ENCODE data around the gene SMAD2.
"Not testable (repeated sequence)": the region's sequence is repeated elsewhere in the genome, so short reads cannot be mapped to it uniquely, and the experiment has no call there.

Gene SMAD2

GRCh38 chr18:47790036-47790435 lies 140.4 kb downstream of the SMAD2 start:
- DNase-seq, result no peak

DNA sequence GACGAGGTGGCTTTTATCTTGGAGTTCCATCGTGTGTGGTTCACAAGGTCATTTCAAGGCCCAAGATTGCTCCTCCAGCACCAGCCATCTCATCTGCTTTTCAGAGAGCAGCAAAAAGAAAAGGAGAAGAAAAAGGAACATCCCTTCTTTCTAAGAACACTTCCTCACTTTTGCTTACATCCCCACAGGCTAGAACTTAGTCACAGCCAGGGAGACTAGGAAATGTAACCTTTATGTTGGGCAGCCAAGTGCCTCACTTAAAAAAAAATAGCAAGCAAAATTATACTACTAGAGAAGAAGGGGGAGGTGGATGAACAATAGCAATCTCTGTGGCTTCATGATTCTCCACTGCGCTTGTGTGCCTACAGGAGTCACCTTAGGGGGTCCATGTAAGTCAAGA lies 141.8 kb downstream of the SMAD2 start:
- no peak for DNase-seq

GRCh38 chr18:47781561-47781960 lies 148.9 kb downstream of the SMAD2 start:
- DNase-seq, result no peak

DNA sequence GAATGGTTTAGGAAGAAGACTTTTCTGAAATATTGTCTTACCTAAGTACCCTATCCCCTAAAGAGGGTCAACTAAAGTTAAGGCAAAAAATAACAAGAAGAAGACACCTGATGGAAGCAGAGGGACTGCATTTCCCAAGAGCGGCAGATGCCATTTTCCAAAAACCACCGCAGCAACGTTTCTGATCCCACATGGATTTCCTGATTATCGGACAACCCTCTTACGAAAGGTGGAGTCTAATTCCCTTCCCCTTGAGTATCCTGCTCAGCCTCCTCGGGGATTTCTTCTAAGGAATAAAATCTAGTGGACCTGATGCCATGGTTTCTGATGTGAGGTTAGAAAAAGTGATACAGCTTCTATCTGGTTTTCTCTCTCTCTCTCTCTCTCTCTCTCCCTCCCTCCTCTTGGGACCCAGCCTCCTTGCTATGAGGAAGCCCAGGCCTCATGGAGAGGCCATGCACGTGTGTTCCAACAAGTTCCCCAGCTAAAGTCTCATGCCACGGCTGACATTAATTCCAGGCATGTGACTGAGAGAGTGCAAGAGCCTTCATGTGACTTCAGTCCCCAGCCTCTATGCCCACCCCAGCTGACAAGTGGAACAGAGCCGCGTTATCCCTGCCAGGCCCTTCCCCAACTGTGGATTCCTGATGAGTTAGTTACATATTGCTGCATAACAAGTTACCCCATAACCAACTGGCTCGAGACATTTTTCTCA lies 150.3 kb downstream of the SMAD2 start:
- no peak for DNase-seq

- no peak for DNase-seq
Measured at GRCh38 chr18:47779381-47779780, 151.1 kb downstream of the SMAD2 start.

DNA sequence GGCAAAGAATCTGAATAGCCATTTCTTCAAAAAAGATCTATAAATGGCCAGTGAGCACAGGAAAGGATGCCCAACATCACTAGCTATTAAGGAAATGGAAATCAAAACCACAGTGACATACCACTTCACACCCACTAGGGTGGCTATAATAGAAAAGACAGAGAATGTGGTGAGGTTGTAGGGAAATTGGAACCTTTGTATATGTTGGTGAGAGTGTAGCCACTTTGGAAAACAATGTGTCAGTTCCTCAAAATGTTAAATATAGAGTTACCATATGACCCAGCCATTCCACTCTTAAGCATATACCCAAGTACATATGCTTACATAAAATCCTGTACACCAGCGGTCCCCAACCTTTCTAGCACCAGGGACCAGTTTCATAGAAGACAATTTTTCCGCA lies 152.8 kb downstream of the SMAD2 start:
- DNase-seq, result no peak

GRCh38 chr18:47775961-47776360 lies 154.5 kb downstream of the SMAD2 start:
- no peak for DNase-seq

GRCh38 chr18:47773931-47774330 lies 156.5 kb downstream of the SMAD2 start:
- DNase-seq, result no peak

- DNase-seq, result no peak
Measured at GRCh38 chr18:47772374-47773248, 157.8 kb downstream of the SMAD2 start.

- no peak for DNase-seq
Measured at GRCh38 chr18:47771922-47772321, 158.5 kb downstream of the SMAD2 start.

DNA sequence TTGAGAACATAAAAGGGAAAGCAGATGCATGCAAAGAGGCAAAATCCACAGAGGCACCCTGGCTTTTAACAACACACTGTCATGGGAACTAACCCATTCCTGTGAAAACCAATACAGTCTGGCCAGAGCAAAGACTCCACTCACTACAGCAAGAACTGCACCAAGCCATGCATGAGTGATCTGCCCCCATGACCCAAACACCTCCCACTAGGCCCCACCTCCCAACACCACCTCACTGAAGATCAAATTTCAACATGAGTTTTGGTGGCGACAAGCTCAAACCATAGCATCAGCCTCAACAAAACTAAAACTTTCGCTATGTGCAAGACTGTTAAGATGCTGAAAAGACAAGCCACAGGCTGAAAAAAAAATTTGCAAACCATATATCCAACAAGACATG lies 162.8 kb downstream of the SMAD2 start:
- DNase-seq, result no peak

DNA sequence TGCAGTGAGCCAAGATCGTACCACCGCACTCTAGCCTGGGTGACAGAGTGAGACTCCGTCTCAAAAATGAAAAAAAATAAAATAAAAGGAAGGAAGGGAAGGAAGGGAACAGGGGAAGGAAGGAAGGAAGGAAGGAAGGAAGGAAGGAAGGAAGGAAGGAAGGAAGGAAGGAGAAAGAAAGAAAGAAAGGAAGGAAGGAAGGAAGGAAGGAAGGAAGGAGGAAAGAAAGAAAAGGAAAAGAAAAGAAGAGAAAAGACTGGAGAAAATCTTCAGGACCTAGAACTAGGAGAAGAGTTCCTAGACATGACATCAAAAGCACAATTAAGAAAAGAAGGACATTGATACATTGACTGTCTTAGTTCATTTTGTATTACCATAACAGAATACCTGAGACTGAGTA lies 163.3 kb downstream of the SMAD2 start:
- DNase-seq, result not testable (repeated sequence)
